ENCODE data around the gene RPRD2.

The RPRD2 gene

DNA sequence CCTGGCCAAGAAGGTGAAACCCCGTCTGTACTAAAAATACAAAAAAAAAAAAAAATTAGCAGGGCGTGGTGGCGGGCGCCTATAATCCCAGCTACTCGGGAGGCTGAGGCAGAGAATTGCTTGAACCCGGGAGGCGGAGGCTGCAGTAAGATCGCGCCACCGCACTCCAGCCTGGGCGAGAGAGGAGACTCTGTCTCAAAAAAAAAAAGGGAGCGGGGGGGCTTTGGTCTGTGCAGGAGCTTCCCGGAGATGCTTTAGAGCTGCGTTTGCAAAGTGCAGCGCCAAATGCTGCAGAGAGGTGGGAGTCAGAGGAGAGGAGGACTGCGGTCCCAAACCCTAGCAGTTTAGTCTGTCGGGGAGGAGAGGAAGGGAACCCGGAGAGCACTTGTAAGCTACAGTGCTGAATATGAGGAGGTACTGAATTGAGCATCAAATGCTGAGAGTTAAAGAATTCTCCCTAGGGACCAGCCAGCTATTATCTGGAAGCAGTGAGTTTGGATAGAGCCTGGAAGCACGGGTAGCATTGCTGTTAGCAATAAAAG, 152.2 kb downstream of the RPRD2 start:
- no peak for DNase-seq

DNA sequence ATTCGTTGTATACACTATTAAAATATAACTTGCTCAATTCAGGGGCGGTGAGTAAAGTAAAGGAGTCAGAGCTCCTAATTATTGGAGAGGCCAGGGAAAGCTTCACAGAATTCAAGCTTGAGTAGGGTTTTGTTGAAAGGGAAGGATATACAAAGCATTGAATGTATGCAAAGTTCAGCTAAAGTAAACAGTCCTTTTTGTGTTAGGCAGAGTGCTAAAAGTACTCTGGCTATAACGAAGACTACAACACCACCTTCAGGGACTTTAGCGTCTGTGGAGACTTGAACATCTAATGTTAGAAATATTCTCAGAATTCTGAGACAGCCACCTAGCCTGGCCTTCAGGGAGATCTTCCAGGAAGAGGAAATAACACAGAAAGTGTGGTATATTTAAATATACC, 152.7 kb downstream of the RPRD2 start:
- DNase-seq: no peak

DNA sequence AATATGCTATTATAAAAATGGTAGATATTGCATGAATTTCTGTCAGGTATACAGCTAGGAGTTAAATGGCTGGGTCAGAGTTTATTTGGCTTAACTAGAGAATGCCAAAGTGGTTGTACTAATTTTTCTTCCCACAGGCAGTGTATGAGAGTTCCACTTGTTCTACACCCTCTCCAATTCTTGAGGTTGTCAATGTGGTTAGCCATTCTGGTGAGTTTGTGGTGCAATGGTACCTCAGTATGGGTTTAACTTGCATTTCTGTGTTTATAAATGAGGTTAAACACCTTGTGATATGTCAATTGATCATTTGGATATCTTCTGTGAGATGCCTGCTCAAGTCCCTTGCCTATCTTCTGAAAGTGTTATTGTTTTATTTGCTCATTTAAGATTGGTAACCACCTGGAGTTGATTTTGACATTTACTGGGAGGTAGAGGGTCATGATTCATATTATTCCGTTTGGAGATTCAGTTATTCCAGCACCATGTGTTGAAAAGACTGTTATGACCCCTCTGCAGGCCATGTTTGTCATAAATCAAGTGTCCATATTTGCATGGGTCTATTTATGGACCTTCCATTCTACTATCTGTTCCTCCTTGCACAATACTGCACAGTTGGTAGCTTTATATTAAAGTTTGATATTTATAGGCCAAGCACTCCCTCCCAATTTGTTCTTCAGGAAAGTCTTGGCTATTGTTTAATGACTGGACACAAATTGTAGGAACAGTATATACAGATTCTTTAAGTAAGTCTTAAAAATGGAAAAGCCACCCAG, 157.4 kb downstream of the RPRD2 start:
- no peak for DNase-seq

DNA sequence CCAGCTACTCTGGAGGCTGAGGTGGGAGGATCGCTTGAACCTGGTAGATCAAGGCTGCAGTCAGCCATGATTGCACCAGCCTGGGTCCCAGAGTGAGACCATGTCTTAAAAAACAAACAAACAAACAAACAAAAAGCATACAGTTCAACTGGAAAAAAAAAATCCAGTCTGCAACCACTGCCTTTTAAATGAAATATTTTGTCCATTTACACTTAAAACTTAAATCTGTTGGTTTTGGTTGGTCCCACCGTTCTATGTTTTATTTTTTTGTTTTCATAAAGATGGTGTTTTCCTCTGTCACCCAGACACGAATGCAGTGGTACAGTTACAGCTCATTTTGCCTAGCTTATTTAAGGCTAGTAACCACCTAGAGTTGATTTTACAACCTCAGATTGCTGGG, 161.4 kb downstream of the RPRD2 start:
- no peak for DNase-seq
